AG04450 (cell line): ENCODE results near the gene TTC8. TPM values are rescaled to one million over a fixed set of nuclear protein-coding genes. Genes with fewer than 3 reads are reported as not detected.
A peak's percentile ranks its signal among the peaks of the same experiment; 100 is the strongest.
"Not testable (repeated sequence)": the region's sequence is repeated elsewhere in the genome, so short reads cannot be mapped to it uniquely, and the experiment has no call there.

Experiments used
- CTCF ChIA-PET: fragments of 300-600, 350-600 bp; formaldehyde crosslinking; extraction: SDS; loops from one replicate; lab custom pipeline; 2022; ENCODE audit warnings: antibody characterized with exemption, inconsistent platforms; lab: Charles Lee
- POLR2A ChIA-PET: fragments of 350-600 bp; formaldehyde crosslinking; extraction: SDS; loops from one replicate; lab custom pipeline; 2021; ENCODE audit warnings: antibody characterized with exemption, inconsistent platforms; lab: Yijun Ruan, JAX
- DNase-seq: peaks from one replicate; pipeline ENCODE4 v3.0.0-alpha.2; 2011; ENCODE audit warnings: low read depth, low spot score
- H3K27ac ChIP-seq: one replicate; pipeline ENCODE4 v1.5.1; 2012; ENCODE audit warnings: low read depth, low read length, control low read depth
- H3K27me3 ChIP-seq: one replicate; pipeline ENCODE4 v1.6.0; 2012; ENCODE audit warnings: low read length; ENCODE audit not compliant: control insufficient read depth, insufficient read depth
- H3K4me3 ChIP-seq: 2 replicates; pipeline ENCODE4 v1.5.1; 2011; ENCODE audit warnings: mild to moderate bottlenecking, low read depth, low read length, control low read depth
- H3K9me3 ChIP-seq: 2 replicates; pipeline ENCODE4 v1.5.1; 2012; ENCODE audit warnings: low read length; ENCODE audit not compliant: control insufficient read depth, insufficient read depth
- polyA minus RNA-seq: library from RNA; depleted of rRNA, polyadenylated mRNA; stranded (reverse); fragments of >200 nt; gene quantifications from 2 replicates; pipeline ENCODE4 v1.2.3, GENCODE V29; 2011; rRNA and poly(A)+ RNA removed
- polyA plus RNA-seq: library from polyadenylated mRNA; depleted of rRNA; stranded (reverse); fragments of >200 nt; gene quantifications from 2 replicates; pipeline ENCODE4 v1.2.3, GENCODE V29; 2011; rRNA removed
- TF ChIP-seq, protein P1 (sequence below): IDR thresholded peaks from 2 replicates; pipeline ENCODE4 v1.5.1; 2011; ENCODE audit warnings: low read depth, low read length, control low read depth, inconsistent platforms

Gene TTC8
- polyA plus RNA-seq (70.7 and 83.4 TPM in 2 replicates), polyA minus RNA-seq (57.7 and 71.4 TPM in 2 replicates)

DNA sequence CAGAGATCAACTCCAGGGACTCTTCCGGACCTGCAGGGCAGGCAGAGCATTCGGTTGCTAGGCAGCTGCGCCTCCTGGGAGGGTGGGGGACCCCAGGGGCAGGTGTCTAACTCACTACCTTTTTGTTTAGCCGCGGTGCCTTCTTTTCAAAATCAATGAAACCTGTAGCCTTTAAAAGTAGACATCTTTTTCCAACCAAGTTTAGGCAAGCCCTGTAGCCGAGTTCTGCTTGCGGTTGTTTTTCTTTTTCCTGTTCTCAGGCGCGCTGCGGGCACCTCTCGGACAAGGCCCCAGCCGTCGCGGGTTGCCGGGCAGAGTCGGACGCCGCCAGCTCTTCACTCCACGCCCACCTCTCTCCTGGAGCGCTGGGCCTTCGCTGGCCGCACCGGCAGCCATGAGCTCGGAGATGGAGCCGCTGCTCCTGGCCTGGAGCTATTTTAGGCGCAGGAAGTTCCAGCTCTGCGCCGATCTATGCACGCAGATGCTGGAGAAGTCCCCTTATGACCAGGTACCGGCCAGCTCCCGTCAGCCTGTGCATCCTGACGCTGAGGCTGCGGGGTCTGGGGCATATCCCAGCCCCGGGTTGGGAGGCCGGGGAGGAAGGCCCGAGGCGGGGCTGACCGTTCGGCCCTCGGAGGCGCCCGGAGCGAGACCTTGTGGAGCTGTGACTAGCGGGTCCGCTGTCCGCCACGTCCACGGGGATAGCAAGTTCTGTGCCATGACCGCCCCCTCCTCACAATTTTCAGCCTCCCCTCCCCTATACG lies at the start of gene TTC8:
Gene TTC8, plus strand, starts transcription at position 338 of the 764 bp plus-strand sequence. Its CDS starts 57 bp downstream, at position 395.
- H3K27ac ChIP-seq: peak within 1 kb of the TSS; percentile 80
- peaks cover 3% of the 10 kb centered on the region; the same call in 1 of the 2 replicates for H3K9me3 ChIP-seq
- ChIA-PET POLR2A (interaction anchor here (0.8 to 1.6 kb wide), 10 partner anchors 9 to 176 kb away, joined by 3 to 18 read pairs (median 4); partner anchors contain the start of gene EML5), CTCF (interaction anchor here (1.0 to 1.4 kb wide), 4 partner anchors 11 to 202 kb away, joined by 3 to 11 read pairs (median 5); no protein-coding TSS in a partner anchor)
- peak; percentile 70 for DNase-seq
- peak within 1 kb of the TSS; percentile 82 for H3K4me3 ChIP-seq
- H3K27me3 ChIP-seq: no peaks in the 10 kb centered on the region
- TF ChIP-seq, protein P1, sequence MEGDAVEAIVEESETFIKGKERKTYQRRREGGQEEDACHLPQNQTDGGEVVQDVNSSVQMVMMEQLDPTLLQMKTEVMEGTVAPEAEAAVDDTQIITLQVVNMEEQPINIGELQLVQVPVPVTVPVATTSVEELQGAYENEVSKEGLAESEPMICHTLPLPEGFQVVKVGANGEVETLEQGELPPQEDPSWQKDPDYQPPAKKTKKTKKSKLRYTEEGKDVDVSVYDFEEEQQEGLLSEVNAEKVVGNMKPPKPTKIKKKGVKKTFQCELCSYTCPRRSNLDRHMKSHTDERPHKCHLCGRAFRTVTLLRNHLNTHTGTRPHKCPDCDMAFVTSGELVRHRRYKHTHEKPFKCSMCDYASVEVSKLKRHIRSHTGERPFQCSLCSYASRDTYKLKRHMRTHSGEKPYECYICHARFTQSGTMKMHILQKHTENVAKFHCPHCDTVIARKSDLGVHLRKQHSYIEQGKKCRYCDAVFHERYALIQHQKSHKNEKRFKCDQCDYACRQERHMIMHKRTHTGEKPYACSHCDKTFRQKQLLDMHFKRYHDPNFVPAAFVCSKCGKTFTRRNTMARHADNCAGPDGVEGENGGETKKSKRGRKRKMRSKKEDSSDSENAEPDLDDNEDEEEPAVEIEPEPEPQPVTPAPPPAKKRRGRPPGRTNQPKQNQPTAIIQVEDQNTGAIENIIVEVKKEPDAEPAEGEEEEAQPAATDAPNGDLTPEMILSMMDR: no peak

DNA sequence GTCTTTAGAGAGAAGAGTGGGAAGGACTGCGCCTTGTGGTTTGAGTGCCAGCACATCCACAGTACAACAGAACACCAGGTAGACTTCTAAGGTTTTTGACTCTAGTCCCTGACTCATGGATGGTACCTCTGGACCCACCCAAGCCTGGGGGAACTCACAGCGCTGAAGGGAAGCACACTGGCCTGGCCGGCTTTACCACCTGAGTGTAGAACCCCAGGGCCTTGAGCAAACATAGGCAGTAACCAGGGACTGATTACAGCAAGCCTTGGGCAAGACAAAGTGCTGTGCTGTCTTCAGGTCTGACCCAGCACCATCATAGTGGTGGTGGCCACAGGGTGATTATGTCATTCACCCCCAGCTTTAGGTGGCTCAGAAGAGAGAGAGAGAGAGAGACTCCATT lies 48.9 kb upstream of the TTC8 start:
- POLR2A ChIA-PET: no interaction called here
- Histone ChIP-seq H3K9me3 (no peaks in the 10 kb centered on the region; the same call in 1 of the 2 replicates), H3K27ac (no peak overlapping the region), H3K4me3 (no peak overlapping the region), H3K27me3 (no peaks in the 10 kb centered on the region)
- CTCF ChIA-PET: no interaction called here
- DNase-seq: no peak
- TF ChIP-seq, protein P1: no peak

DNA sequence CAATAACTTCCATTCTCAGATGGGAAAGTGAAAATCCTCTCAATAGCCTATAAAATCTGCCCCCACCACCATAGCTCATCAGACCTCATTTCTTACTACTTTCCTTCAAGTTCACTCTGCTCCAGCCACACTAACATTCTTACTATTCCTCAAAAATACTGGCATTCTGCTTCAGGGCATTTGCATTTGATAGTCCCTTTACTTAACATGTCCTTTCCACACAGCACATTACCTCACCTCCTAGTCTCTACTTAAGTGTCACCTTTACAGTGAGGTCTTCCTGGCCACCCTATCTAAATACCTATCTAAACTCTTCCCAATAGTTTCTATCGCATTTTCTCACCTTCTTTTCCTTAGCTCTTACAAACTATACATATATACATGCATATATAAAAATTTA lies 38.5 kb upstream of the TTC8 start:
- ChIA-PET CTCF (interaction anchor here (1.3 kb wide), 2 partner anchors 40 to 119 kb away, joined by 3 to 4 read pairs; no protein-coding TSS in a partner anchor), POLR2A (no interaction called here)
- Histone ChIP-seq H3K27ac (no peak overlapping the region), H3K9me3 (0 out of 2 replicates have a peak, but pooled peaks cover 3% of the 10 kb centered on the region), H3K4me3 (no peak overlapping the region), H3K27me3 (no peaks in the 10 kb centered on the region)
- TF ChIP-seq, protein P1: no peak
- no peak for DNase-seq

DNA sequence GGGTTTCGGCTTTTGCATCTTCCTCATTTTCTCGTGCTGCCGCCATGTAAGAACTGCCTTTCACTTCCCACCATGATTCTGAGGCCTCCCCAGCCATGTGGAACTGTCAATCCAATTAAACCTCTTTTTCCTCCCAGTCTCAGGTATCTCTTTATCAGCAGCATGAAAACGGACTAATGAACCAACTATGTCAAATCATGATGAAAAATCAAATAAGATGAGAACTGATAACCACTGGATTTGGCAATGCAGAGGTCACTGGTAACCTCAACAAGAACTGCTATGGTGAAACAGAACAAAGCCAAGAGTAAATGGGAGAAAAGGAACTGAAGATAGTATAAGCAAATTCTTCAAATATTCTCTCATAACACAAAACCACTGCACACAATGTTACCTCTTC lies 37.7 kb upstream of the TTC8 start:
- DNase-seq: no peak
- ChIA-PET CTCF (interaction anchor here (1.3 kb wide), 1 partner anchor 39 kb away, joined by 3 read pairs; no protein-coding TSS in a partner anchor), POLR2A (no interaction called here)
- H3K4me3 ChIP-seq: no peak overlapping the region
- no peak overlapping the region for H3K27ac ChIP-seq
- no peaks in the 10 kb centered on the region for H3K27me3 ChIP-seq
- TF ChIP-seq, protein P1: no peak
- 0 out of 2 replicates have a peak, but pooled peaks cover 3% of the 10 kb centered on the region for H3K9me3 ChIP-seq

DNA sequence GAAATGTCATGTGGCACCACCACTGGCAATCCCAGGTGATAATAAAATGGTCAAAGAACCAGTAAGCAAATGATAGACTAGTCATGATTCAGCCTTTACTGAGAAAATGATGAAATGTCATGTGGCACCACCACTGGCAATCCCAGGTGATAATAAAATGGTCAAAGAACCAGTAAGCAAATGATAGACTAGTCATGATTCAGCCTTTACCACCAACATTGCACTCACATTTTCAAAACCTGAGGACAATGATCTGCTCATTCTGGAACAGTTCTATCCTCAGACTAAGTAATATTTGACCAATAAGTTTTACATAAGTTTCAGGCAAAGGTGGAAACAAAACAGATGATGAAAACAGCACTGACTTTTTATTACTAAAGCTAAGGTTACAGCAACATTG lies 34.9 kb upstream of the TTC8 start:
- H3K27me3 ChIP-seq, DNase-seq, H3K27ac ChIP-seq, H3K9me3 ChIP-seq, H3K4me3 ChIP-seq: not testable (repeated sequence)
- POLR2A ChIA-PET: interaction anchor here (0.6 to 0.7 kb wide), 2 partner anchors 9 to 751 kb away, joined by 3 to 4 read pairs; no protein-coding TSS in a partner anchor
- CTCF ChIA-PET: interaction anchor here (1.2 kb wide), 1 partner anchor 122 kb away, joined by 6 read pairs; no protein-coding TSS in a partner anchor
